Coronary artery (tissue), 2 donors: ENCODE measurements around the gene ARRDC3.

Experiments used
- DNase-seq: peaks from one replicate; pipeline ENCODE4 v3.0.0-alpha.2; 2017; ENCODE audit warnings: low spot score
- H3K27ac ChIP-seq, 2 donors: fragments of 200-600 bp; sonication (generic); one replicate each; pipeline ENCODE4 v1.5.1; 2016 to 2019
- H3K4me3 ChIP-seq: fragments of 200-600 bp; sonication (generic); 2 replicates; pipeline ENCODE4 v1.5.1; 2016; ENCODE audit warnings: mild to moderate bottlenecking, moderate library complexity
- TF ChIP-seq, protein P1 (sequence below): fragments of 200-600 bp; sonication (generic); IDR thresholded peaks from one replicate; pipeline ENCODE4 v1.5.1; 2019; ENCODE audit warnings: antibody characterized with exemption

The ARRDC3 gene

GRCh38 chr5:91383027-91383955, at the start of gene ARRDC3:
Gene ARRDC3, minus strand, starts transcription at chr5:91383317. Its CDS starts 225 bp downstream, at chr5:91383092.
- peak within 1 kb of the TSS; percentile 83 for H3K4me3 ChIP-seq
- DNase-seq: peak; percentile 96
- H3K27ac ChIP-seq: peak within 1 kb of the TSS; percentile 97
- TF ChIP-seq, protein P1, sequence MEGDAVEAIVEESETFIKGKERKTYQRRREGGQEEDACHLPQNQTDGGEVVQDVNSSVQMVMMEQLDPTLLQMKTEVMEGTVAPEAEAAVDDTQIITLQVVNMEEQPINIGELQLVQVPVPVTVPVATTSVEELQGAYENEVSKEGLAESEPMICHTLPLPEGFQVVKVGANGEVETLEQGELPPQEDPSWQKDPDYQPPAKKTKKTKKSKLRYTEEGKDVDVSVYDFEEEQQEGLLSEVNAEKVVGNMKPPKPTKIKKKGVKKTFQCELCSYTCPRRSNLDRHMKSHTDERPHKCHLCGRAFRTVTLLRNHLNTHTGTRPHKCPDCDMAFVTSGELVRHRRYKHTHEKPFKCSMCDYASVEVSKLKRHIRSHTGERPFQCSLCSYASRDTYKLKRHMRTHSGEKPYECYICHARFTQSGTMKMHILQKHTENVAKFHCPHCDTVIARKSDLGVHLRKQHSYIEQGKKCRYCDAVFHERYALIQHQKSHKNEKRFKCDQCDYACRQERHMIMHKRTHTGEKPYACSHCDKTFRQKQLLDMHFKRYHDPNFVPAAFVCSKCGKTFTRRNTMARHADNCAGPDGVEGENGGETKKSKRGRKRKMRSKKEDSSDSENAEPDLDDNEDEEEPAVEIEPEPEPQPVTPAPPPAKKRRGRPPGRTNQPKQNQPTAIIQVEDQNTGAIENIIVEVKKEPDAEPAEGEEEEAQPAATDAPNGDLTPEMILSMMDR: no peak

GRCh38 chr5:91430949-91431348, 47.8 kb upstream of the ARRDC3 start:
- DNase-seq: no peak
- Histone ChIP-seq H3K4me3 (no peak overlapping the region), H3K27ac (no peak overlapping the region)
- TF ChIP-seq, protein P1: no peak

DNA sequence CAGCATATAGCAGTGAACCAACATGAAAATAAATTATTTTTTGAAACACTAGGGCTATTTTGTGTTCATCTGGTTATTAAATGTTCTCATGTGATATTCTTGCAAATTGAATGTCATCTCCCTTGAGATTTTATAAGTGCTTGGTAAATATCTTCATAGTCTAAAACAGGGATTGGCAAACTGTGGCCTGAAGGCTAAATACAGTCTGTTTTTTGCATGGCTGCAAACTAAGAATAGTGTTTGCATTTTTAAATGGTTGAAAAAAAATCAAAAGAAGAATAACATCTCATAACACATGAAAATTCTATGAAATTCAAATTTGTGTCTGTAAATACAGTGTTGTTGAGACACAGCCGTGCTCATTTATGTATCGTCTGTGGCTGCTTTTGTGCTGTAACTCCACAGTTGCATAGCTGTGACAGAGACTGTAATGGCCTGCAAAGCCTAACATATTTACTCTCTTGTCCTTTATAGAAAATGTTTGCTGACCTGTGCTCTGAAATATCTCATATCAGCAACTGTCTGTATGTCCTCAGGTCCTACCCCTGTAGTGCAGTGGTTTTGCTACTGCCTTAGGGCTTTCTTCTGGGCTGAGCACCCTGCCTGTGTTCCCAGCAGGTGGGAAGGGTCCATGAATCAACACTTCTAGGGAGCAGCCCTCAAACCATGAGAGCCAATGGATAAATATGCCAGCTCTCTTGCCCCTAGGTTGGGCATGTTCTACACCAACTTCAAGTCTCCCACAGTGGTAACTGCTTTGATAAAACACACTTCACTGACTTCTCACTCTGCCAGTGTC, 41.7 kb upstream of the ARRDC3 start:
- DNase-seq: no peak
- TF ChIP-seq, protein P1: no peak
- Histone ChIP-seq H3K27ac (no peak overlapping the region), H3K4me3 (no peak overlapping the region)

- no peak overlapping the region for H3K27ac ChIP-seq
These were observed 40.8 kb upstream of the ARRDC3 start for GRCh38 chr5:91423871-91424270.

DNA sequence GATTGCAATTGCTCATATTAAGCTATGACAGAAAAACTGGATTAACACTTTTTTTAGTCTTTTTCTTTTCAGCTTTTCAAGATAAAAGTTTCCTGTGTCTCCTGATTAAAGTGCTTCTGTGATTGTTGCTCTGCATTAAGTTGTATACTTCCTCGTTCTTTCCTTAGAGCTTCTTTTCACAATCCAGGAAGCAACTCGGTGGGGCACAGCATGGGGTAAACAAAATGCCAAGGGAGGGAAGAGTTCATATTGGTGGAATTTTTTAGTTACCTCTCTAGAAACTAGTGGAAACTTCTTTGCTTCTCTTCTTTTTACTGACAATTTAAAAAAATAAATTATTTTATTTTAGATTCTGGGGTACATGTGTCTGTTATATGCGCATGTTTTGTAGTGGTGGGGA, 37.8 kb upstream of the ARRDC3 start:
- DNase-seq: no peak
- H3K27ac ChIP-seq: no peak overlapping the region

More at GRCh38 chr5:91423871-91424270, 40.8 kb upstream of the ARRDC3 start:
- TF ChIP-seq, protein P1: no peak
- H3K4me3 ChIP-seq: no peak overlapping the region
- DNase-seq: no peak

GRCh38 chr5:91419571-91420537, 36.7 kb upstream of the ARRDC3 start:
- H3K4me3 ChIP-seq: no peak overlapping the region
- no peak overlapping the region for H3K27ac ChIP-seq
- TF ChIP-seq, protein P1: peak; percentile 64
- no peak for DNase-seq

More for the DNA sequence above, 37.8 kb upstream of the ARRDC3 start:
- TF ChIP-seq, protein P1: no peak
- H3K4me3 ChIP-seq: no peak overlapping the region
